Skeletal muscle satellite cell (primary cell): ENCODE measurements around the gene ANXA3.

Experiments used
- H3K27me3 ChIP-seq: 2 replicates; pipeline ENCODE4 v1.7.0; 2013; ENCODE audit warnings: low read length; ENCODE audit not compliant: control insufficient read depth, insufficient read depth
- H3K36me3 ChIP-seq: 2 replicates; pipeline ENCODE4 v1.7.0; 2013; ENCODE audit warnings: mild to moderate bottlenecking, control low read depth, low read length; ENCODE audit not compliant: insufficient read depth
- H3K4me1 ChIP-seq: 2 replicates; pipeline ENCODE4 v1.7.0; 2013; ENCODE audit warnings: low read length; ENCODE audit not compliant: control insufficient read depth, insufficient read depth
- H3K4me2 ChIP-seq: 2 replicates; pipeline ENCODE4 v1.7.0; 2013; ENCODE audit warnings: mild to moderate bottlenecking, low read length
- H3K4me3 ChIP-seq: 2 replicates; pipeline ENCODE4 v1.7.0; 2013; ENCODE audit warnings: low read length
- H3K9ac ChIP-seq: 2 replicates; pipeline ENCODE4 v1.7.0; 2013; ENCODE audit warnings: mild to moderate bottlenecking, low read depth, low read length, moderate library complexity
- H3K9me3 ChIP-seq: replicated peaks from 2 replicates; pipeline ENCODE4 v1.7.0; 2013; ENCODE audit warnings: mild to moderate bottlenecking, control low read depth, low read length

The ANXA3 gene

DNA sequence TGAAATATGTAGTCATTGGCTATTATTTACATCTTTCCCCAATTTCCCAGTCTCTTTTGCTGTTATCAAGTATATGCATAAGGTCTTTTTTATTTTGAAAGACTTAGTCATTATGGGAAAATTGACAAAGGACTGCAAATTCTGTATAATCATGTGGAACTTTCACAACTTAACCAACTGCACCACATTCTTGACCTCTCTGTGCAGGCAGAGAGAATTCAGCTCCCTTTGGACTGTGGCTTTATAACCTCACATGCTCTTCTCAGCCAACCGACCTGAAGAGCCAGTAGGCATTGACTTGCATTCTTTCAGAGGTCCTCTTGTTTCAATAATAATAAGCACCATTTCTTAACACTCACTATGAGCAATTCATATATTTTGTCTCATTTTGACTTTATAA lies 66.9 kb downstream of the ANXA3 start:
- no peak overlapping the region for H3K9ac ChIP-seq
- no peak overlapping the region for H3K4me2 ChIP-seq
- no peaks in the 10 kb centered on the region for H3K9me3 ChIP-seq
- no peaks in the 10 kb centered on the region for H3K27me3 ChIP-seq
- no peak overlapping the region for H3K4me3 ChIP-seq
- peaks cover 12% of the 10 kb centered on the region for H3K4me1 ChIP-seq
- no peaks in the 10 kb centered on the region for H3K36me3 ChIP-seq

DNA sequence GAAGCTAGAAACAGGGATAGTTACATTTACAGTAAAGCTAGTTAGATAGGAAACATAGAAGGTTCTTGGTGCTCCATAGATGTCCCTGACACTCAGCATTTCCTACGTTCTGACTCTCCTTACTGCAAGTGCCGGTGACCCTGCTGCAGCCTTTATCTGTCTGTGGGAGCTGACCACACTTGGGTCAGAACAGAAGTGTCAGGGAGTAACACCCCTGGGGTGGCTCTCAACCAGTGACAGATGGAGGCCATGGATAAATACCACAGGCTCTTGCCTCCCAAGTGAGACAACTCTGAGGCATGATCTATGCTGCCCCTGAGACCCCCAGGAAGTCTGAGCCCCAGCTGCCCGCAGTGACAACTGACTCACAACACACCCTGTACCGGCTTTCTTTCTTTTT lies 69.8 kb downstream of the ANXA3 start:
- H3K27me3 ChIP-seq, result no peaks in the 10 kb centered on the region
- no peak overlapping the region for H3K4me2 ChIP-seq
- no peak overlapping the region for H3K4me3 ChIP-seq
- no peaks in the 10 kb centered on the region for H3K36me3 ChIP-seq
- H3K9ac ChIP-seq, result no peak overlapping the region
- H3K4me1 ChIP-seq, result peaks cover 6% of the 10 kb centered on the region
- no peaks in the 10 kb centered on the region for H3K9me3 ChIP-seq

DNA sequence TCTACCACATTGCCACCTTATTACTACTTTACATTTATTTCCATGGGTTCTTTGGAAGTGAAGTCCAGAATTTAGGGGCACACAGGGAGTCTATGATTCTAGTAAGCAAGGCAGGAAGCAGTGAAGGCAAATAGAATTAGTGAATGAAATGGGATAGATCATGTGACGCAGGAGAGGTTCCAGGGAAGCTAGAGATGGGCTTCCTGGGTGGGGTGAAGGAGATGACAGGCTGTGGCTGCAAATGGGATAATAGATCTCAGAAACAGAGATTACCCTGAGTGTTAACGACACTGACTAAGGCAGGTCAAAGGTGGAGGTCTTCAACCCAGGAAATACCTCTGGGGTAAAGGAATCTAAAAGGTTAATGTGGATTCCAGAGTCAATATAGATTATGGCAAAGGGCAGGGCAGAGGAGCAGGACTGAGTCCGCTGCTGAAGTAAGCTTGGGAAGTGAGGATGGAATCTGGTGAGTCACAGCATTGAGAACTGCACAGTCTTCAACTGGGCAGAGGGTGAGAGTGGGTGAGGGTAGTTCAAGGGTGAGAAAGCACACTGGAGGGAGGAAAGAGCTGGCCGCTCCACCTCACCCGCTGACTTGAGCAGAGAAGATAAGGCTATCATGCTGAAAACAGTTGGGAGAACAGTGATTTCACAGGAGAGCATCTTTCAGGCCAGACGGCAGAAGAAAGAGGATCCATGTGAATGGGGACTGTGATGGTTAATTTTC lies 70.8 kb downstream of the ANXA3 start:
- no peaks in the 10 kb centered on the region for H3K36me3 ChIP-seq
- no peak overlapping the region for H3K4me3 ChIP-seq
- H3K4me2 ChIP-seq, result no peak overlapping the region
- no peaks in the 10 kb centered on the region for H3K9me3 ChIP-seq
- H3K4me1 ChIP-seq, result peaks cover 6% of the 10 kb centered on the region
- no peak overlapping the region for H3K9ac ChIP-seq
- H3K27me3 ChIP-seq, result no peaks in the 10 kb centered on the region

DNA sequence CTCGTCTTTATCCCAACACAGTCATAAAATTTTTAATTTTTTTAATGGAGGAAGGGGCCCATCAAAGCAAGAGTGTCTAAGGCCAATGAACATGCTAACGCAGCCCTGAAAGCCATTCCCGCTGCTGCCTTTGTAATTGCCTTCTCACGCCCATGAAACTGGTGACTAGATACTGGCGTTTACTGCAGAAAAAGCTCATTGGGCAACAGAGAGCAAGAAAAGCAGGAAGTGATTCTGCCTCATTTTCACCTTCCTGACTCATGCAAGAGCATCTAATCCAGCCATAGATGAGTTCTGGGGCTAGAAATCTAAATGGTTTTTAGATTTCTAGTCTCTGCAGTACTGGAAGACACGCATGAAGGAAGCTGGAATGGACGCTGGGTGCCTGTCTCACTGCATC lies 72.5 kb downstream of the ANXA3 start:
- Histone ChIP-seq H3K4me3 (no peak overlapping the region), H3K27me3 (no peaks in the 10 kb centered on the region), H3K9ac (no peak overlapping the region), H3K4me2 (no peak overlapping the region), H3K9me3 (no peaks in the 10 kb centered on the region), H3K4me1 (peaks cover 6% of the 10 kb centered on the region), H3K36me3 (no peaks in the 10 kb centered on the region)

- no peak overlapping the region for H3K4me3 ChIP-seq
- no peak overlapping the region for H3K4me2 ChIP-seq
- H3K4me1 ChIP-seq, result peaks cover 6% of the 10 kb centered on the region
- no peaks in the 10 kb centered on the region for H3K27me3 ChIP-seq
- H3K9me3 ChIP-seq, result no peaks in the 10 kb centered on the region
- no peak overlapping the region for H3K9ac ChIP-seq
- H3K36me3 ChIP-seq, result no peaks in the 10 kb centered on the region
These were observed 73.5 kb downstream of the ANXA3 start for GRCh38 chr4:78625073-78625472.

GRCh38 chr4:78627046-78627965 lies 75.7 kb downstream of the ANXA3 start:
- H3K27me3 ChIP-seq, result no peaks in the 10 kb centered on the region
- H3K36me3 ChIP-seq, result no peaks in the 10 kb centered on the region
- peaks cover 5% of the 10 kb centered on the region for H3K4me1 ChIP-seq
- no peak overlapping the region for H3K4me2 ChIP-seq
- no peaks in the 10 kb centered on the region for H3K9me3 ChIP-seq
- H3K9ac ChIP-seq, result no peak overlapping the region
- no peak overlapping the region for H3K4me3 ChIP-seq

DNA sequence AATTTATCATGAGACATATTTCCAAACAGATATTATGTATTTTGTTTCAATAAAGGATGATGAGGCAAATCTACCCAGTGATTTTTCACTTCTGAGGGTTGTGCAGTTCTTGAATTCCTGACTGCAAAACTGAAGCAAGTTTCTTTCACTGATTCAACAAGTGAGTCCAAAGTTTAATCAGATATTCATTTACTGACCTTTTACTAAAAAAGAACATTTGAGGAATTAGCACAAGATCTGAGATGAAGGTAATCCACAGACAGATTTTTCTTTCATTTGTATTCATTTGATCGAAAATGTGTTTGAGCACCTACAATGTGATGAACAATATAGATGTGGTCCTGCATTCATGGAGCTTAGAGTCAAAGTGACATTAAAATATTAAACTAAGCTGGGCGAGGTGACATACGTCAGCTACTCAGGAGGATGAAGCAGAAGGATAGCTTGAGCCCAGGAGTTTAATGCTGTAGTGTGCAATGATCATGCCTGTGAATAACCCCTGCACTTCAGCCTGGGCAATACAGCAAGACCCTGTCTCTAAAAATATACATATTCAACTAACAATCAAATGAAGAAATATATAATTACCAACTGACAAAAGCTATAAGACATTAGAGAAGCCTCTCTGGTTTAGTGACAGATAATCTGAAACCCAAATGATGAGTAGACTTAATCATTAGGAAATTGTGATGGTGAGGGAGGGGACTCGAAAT lies 76.6 kb downstream of the ANXA3 start:
- no peaks in the 10 kb centered on the region for H3K27me3 ChIP-seq
- no peaks in the 10 kb centered on the region for H3K4me1 ChIP-seq
- H3K4me2 ChIP-seq, result no peak overlapping the region
- no peaks in the 10 kb centered on the region for H3K36me3 ChIP-seq
- no peak overlapping the region for H3K9ac ChIP-seq
- H3K4me3 ChIP-seq, result no peak overlapping the region
- H3K9me3 ChIP-seq, result no peaks in the 10 kb centered on the region

DNA sequence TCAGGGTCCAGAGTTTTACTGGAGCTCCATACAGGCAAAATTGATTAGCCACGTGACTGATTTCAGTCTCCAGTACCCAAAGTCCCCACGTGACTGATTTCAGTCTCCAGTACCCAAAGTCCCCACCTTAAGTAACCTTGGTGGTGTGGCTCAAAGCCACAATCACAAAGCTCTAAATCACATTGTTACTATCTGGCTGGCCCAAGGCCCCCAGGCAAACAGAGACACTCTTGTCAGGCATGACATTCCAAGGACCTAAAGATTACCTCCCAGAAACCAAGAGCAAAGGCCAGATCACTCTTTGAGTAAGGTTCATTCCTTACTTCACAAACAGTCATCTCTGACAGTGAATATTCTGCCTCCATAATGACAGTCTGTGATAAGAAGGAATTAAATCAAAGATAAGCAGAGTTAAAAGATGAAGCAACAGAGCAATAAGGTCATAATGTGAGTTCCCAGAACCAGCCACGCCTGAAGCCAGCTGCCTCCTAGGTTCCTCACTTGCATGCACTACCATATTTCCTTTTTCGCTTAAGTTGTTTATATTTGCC lies 78.5 kb downstream of the ANXA3 start:
- Histone ChIP-seq H3K4me3 (no peak overlapping the region), H3K4me2 (no peak overlapping the region), H3K36me3 (no peaks in the 10 kb centered on the region), H3K4me1 (no peaks in the 10 kb centered on the region), H3K9me3 (no peaks in the 10 kb centered on the region), H3K9ac (no peak overlapping the region), H3K27me3 (no peaks in the 10 kb centered on the region)

DNA sequence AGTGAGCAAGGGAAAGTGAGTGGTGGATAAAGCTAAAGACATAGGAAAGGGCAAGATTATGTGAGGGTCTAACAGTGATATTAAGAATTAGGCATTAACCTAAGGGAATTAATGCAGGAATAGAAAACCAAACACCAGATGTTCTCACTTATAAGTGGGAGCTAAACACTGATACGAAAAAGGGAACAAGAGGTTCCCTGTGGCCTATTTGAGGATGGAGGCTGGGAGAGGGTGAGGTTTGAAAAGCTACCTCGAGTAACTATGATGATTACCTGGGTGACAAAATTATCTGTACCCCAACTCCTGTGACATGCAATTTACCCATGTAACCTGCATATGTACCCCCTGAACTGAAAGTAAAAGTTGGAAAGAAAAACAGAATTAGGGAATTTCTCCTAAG lies 79.0 kb downstream of the ANXA3 start:
- Histone ChIP-seq H3K4me2 (no peak overlapping the region), H3K4me3 (no peak overlapping the region), H3K4me1 (no peaks in the 10 kb centered on the region), H3K9ac (no peak overlapping the region), H3K36me3 (no peaks in the 10 kb centered on the region), H3K27me3 (no peaks in the 10 kb centered on the region), H3K9me3 (no peaks in the 10 kb centered on the region)

- no peak overlapping the region for H3K9ac ChIP-seq
- H3K4me1 ChIP-seq, result no peaks in the 10 kb centered on the region
- no peaks in the 10 kb centered on the region for H3K27me3 ChIP-seq
- H3K4me3 ChIP-seq, result no peak overlapping the region
- H3K4me2 ChIP-seq, result no peak overlapping the region
- no peaks in the 10 kb centered on the region for H3K36me3 ChIP-seq
- no peaks in the 10 kb centered on the region for H3K9me3 ChIP-seq
These were observed 82.6 kb downstream of the ANXA3 start for GRCh38 chr4:78634011-78634664.
